NCI-H446 treated with DMSO at 0.1 percent for 48 hours (cell line): ENCODE measurements around the gene TBXAS1.

Source experiments
- DNase-seq: peaks from one replicate; lab custom pipeline; 2025; lab: John Stamatoyannopoulos, UW

TBXAS1 gene

GRCh38 chr7:140025241-140025640 lies 196.2 kb downstream of the TBXAS1 start:
- DNase-seq = no peak

GRCh38 chr7:140025814-140026433 lies 196.9 kb downstream of the TBXAS1 start:
- DNase-seq = no peak

- no peak for DNase-seq
Measured at GRCh38 chr7:140026935-140027334, 197.9 kb downstream of the TBXAS1 start.

- DNase-seq = no peak
Measured at GRCh38 chr7:140027858-140028257, 198.8 kb downstream of the TBXAS1 start.

- DNase-seq = no peak
Measured at GRCh38 chr7:140028311-140028710, 199.2 kb downstream of the TBXAS1 start.

- no peak for DNase-seq
Measured at GRCh38 chr7:140029072-140029471, 200.0 kb downstream of the TBXAS1 start.

- no peak for DNase-seq
Measured at GRCh38 chr7:140031364-140031763, 202.3 kb downstream of the TBXAS1 start.

- no peak for DNase-seq
Measured at GRCh38 chr7:140033036-140033435, 204.0 kb downstream of the TBXAS1 start.

GRCh38 chr7:140033779-140034363 lies 204.8 kb downstream of the TBXAS1 start:
- DNase-seq = no peak

GRCh38 chr7:140034421-140034820 lies 205.4 kb downstream of the TBXAS1 start:
- DNase-seq = no peak

- no peak for DNase-seq
Measured at GRCh38 chr7:140035400-140036223, 206.5 kb downstream of the TBXAS1 start.

GRCh38 chr7:140036224-140036962 lies 207.3 kb downstream of the TBXAS1 start:
- no peak for DNase-seq

- no peak for DNase-seq
Measured at GRCh38 chr7:140039066-140039465, 210.0 kb downstream of the TBXAS1 start.

- no peak for DNase-seq
Measured at GRCh38 chr7:140039896-140040295, 210.8 kb downstream of the TBXAS1 start.

GRCh38 chr7:140041659-140042385 lies 212.8 kb downstream of the TBXAS1 start:
- no peak for DNase-seq

GRCh38 chr7:140042386-140042670 lies 213.3 kb downstream of the TBXAS1 start:
- no peak for DNase-seq

GRCh38 chr7:140044251-140044650 lies 215.2 kb downstream of the TBXAS1 start:
- no peak for DNase-seq

GRCh38 chr7:140045697-140046096 lies 216.6 kb downstream of the TBXAS1 start:
- DNase-seq = no peak

GRCh38 chr7:140047197-140047596 lies 218.1 kb downstream of the TBXAS1 start:
- DNase-seq = no peak

GRCh38 chr7:140048138-140048537 lies 219.1 kb downstream of the TBXAS1 start:
- DNase-seq = no peak

GRCh38 chr7:140048989-140049338 lies 219.9 kb downstream of the TBXAS1 start:
- no peak for DNase-seq

- no peak for DNase-seq
Measured at GRCh38 chr7:140049339-140050024, 220.4 kb downstream of the TBXAS1 start.
